Naive thymus-derived CD4-positive, alpha-beta T cell (primary cell): ENCODE data around the gene OR10W1. TPM values are rescaled to one million over a fixed set of nuclear protein-coding genes. Genes with fewer than 3 reads are reported as not detected.

Source experiments
- ATAC-seq: fragments of 150-1000 bp; cut with Tn5 transposase; 2 replicates; pipeline ENCODE4 v1.10.0; 2021; ENCODE audit warnings: mild to moderate bottlenecking, moderate library complexity
- CTCF ChIA-PET: fragments of 350-600 bp; sonication (Branson Sonifier 250); formaldehyde crosslinking; loops from one replicate; lab custom pipeline; 2021; ENCODE audit warnings: antibody characterized with exemption; lab: Charles Lee
- POLR2A ChIA-PET: fragments of 350-600 bp; sonication (Branson Sonifier 250); formaldehyde crosslinking; loops from one replicate; lab custom pipeline; 2021; ENCODE audit warnings: antibody characterized with exemption, inconsistent platforms; lab: Charles Lee
- DNase-seq, 9 donors: peaks; one replicate each; pipeline versions ENCODE4 v3.0.0 to v3.0.0-alpha.2; 2020 to 2022; ENCODE audit warnings: mixed read lengths in 1 of 9
- H3K27ac ChIP-seq: one replicate; pipeline ENCODE4 v1.7.0; 2013; ENCODE audit warnings: mild to moderate bottlenecking, low read depth, low read length, moderate library complexity
- H3K27me3 ChIP-seq, 2 donors: one replicate each; pipeline ENCODE4 v1.7.0; 2013; ENCODE audit warnings: low read length in 2 of 2, mild to moderate bottlenecking in 2 of 2, moderate library complexity in 2 of 2; ENCODE audit not compliant: control insufficient read depth in 2 of 2, insufficient read depth in 2 of 2
- H3K36me3 ChIP-seq, 3 experiments: 1 replicate in 2 of 3; 2 replicates in 1 of 3; pipeline ENCODE4 v1.7.0; 2013; ENCODE audit warnings: low read length in 3 of 3, mild to moderate bottlenecking in 3 of 3, moderate library complexity in 1 of 3; ENCODE audit not compliant: insufficient read depth in 3 of 3, control insufficient read depth in 2 of 3
- H3K4me1 ChIP-seq, 2 donors: one replicate each; pipeline ENCODE4 v1.7.0; 2013; ENCODE audit warnings: low read length in 2 of 2, mild to moderate bottlenecking in 2 of 2, moderate library complexity in 1 of 2; ENCODE audit not compliant: control insufficient read depth in 2 of 2, insufficient read depth in 2 of 2
- H3K4me3 ChIP-seq: 2 replicates; pipeline ENCODE4 v1.7.0; 2013; ENCODE audit warnings: mild to moderate bottlenecking, low read length
- H3K9me3 ChIP-seq, 3 experiments: 1 replicate in 2 of 3; 2 replicates in 1 of 3; pipeline ENCODE4 v1.7.0; 2013; ENCODE audit warnings: low read length in 3 of 3; ENCODE audit not compliant: control insufficient read depth in 2 of 3
- H3K27ac Mint-ChIP-seq, 9 donors: one replicate each; pipeline ENCODE4 v1.8.0; 2020 to 2022; ENCODE audit warnings: mixed read lengths in 9 of 9, mild to moderate bottlenecking in 8 of 9, moderate library complexity in 5 of 9, inconsistent platforms in 2 of 9
- H3K27me3 Mint-ChIP-seq, 5 donors: one replicate each; pipeline ENCODE4 v1.8.0; 2021 to 2022; ENCODE audit warnings: mixed read lengths in 5 of 5, mild to moderate bottlenecking in 1 of 5
- H3K36me3 Mint-ChIP-seq, 5 donors: one replicate each; pipeline ENCODE4 v1.8.0; 2020 to 2022; ENCODE audit warnings: mixed read lengths in 5 of 5, mild to moderate bottlenecking in 3 of 5, inconsistent platforms in 1 of 5
- H3K4me1 Mint-ChIP-seq, 7 donors: one replicate each; pipeline ENCODE4 v1.8.0; 2020 to 2022; ENCODE audit warnings: mixed read lengths in 7 of 7, mild to moderate bottlenecking in 3 of 7, inconsistent platforms in 1 of 7
- H3K4me3 Mint-ChIP-seq, 10 donors: one replicate each; pipeline ENCODE4 v1.8.0; 2020 to 2022; ENCODE audit warnings: mild to moderate bottlenecking in 10 of 10, mixed read lengths in 10 of 10, moderate library complexity in 6 of 10, inconsistent platforms in 2 of 10
- H3K9me3 Mint-ChIP-seq, 11 donors: one replicate each; pipeline ENCODE4 v1.8.0; 2020 to 2022; ENCODE audit warnings: mixed read lengths in 11 of 11, mild to moderate bottlenecking in 4 of 11, inconsistent platforms in 1 of 11, moderate library complexity in 1 of 11
- intact Hi-C, 2 donors: fragments of 100-400 bp; cut with micrococcal nuclease; formaldehyde crosslinking; loops; one replicate each; pipeline ENCODE4 v1.15.1; 2023
- polyA plus RNA-seq, 2 donors: library from polyadenylated mRNA; unstranded; fragments of 300-500 nt; fragmentation: Illumina TruSeq; gene quantifications; one replicate each; pipeline ENCODE4 v1.2.3, GENCODE V29; 2021
- total RNA-seq, 6 experiments: library from RNA in 5 of 6; stranded (reverse) in 5 of 6; gene quantifications; 1 replicate in 5 of 6; 2 replicates in 1 of 6; pipeline ENCODE4 v1.2.3 and lab custom pipeline; 2021 to 2026

The OR10W1 gene
- total and polyA plus RNA-seq, 7 experiments from 2014 or later, result not detected

DNA sequence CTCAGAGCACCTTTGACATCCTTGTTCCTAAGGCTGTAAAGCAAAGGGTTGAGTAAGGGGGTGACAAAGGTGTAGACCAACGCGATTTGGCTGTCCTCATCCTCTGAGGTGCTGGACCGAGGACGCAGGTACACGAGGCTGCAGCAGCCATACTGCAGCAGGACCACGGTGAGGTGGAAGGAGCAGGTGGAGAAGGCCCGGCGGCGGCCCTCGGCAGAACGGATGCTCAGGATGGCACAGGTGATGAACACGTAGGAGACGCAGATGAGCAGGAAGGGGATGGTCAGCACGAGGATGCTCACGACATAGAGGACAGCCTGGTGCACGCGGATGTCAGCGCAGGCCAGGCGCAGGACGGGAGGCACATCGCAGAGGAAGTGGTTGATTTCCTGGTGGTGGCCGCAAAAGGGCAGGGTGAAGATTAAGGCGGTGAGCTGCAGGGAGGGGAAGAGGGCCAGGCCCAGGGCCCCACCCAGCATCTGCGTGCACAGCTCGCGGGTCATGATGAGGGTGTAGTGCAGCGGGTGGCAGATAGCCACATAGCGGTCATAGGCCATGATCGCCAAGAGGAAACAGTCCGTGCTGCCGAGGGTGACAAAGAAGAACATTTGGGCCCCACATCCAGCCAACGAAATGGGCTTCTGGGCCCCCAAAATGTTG lies 40.0 kb downstream of the OR10W1 start:
- ATAC-seq (no peak), DNase-seq (no peak)
- CTCF ChIA-PET, result no interaction called here

DNA sequence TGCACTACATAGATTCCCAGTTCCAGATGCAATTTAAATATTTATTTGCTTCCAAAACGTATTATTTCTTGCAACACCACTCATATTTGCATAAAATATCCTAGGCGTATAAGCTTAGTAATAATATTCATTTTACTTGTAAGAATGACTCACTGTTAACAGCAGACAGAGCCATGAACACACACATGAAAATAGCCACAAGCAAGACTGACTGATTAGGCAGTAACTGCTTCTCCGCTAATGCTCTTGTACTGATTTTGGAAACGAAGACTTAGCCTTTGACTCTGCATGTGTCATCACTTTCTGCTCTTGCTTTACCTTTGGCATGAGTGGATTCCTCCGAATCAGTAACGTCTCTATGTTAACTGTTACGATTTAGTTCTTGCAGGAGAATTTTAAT lies 45.3 kb downstream of the OR10W1 start:
- Histone ChIP-seq H3K27ac (no peak overlapping the region), H3K9me3 (no peaks in the 10 kb centered on the region), H3K4me1 (no peaks in the 10 kb centered on the region), H3K4me3 (no peak overlapping the region), H3K27me3 (no peaks in the 10 kb centered on the region), H3K36me3 (no peaks in the 10 kb centered on the region)
- ChIA-PET CTCF (no interaction called here), POLR2A (no interaction called here)
- DNase-seq (no peak), ATAC-seq (no peak)
- H3K27me3 Mint-ChIP-seq, result peaks cover 0 to 17% (median 8%) of the 10 kb centered on the region in 5 donors
- H3K9me3 Mint-ChIP-seq, result peaks cover 0 to under 1% (median 0%) of the 10 kb centered on the region in 11 donors
- H3K4me1 Mint-ChIP-seq, result no peaks in the 10 kb centered on the region
- H3K4me3 Mint-ChIP-seq, result no peak overlapping the region
- intact Hi-C loops, result no loop called here
- H3K27ac Mint-ChIP-seq, result no peak overlapping the region
- H3K36me3 Mint-ChIP-seq, result peaks cover 0 to 4% (median 0%) of the 10 kb centered on the region in 5 donors

More for the DNA sequence above, 40.0 kb downstream of the OR10W1 start:
- no peaks in the 10 kb centered on the region for H3K27me3 ChIP-seq
- H3K27ac Mint-ChIP-seq, result peak overlapping the region in 1 of 9 donors; percentile 65
- POLR2A ChIA-PET, result no interaction called here
- H3K27me3 Mint-ChIP-seq, result peaks cover 0 to 28% (median 9%) of the 10 kb centered on the region in 5 donors
- H3K27ac ChIP-seq, result no peak overlapping the region
- no peaks in the 10 kb centered on the region for H3K36me3 ChIP-seq
- no peaks in the 10 kb centered on the region for H3K9me3 ChIP-seq
- H3K4me3 ChIP-seq, result no peak overlapping the region
- no peaks in the 10 kb centered on the region for H3K4me1 Mint-ChIP-seq
- H3K36me3 Mint-ChIP-seq, result peaks cover 0 to 12% (median 0%) of the 10 kb centered on the region in 5 donors
- intact Hi-C loops, result no loop called here
- no peaks in the 10 kb centered on the region for H3K4me1 ChIP-seq
- H3K9me3 Mint-ChIP-seq, result peaks cover 0 to 4% (median 0%) of the 10 kb centered on the region in 11 donors
- H3K4me3 Mint-ChIP-seq, result no peak overlapping the region

Other genes starting within 250 kb of the OR10W1 start
- gene OR9Q1, start 244.4 kb downstream of the OR10W1 start, total RNA-seq, result not detected
- not detected for gene OR9Q1, start 244.4 kb downstream of the OR10W1 start, polyA plus RNA-seq
- gene OR6Q1, start 237.3 kb downstream of the OR10W1 start, total RNA-seq, result not detected
- not detected for gene OR6Q1, start 237.3 kb downstream of the OR10W1 start, polyA plus RNA-seq
- gene OR9I1, start 142.7 kb downstream of the OR10W1 start, total RNA-seq, result not detected
- gene OR9I1, start 142.7 kb downstream of the OR10W1 start, polyA plus RNA-seq, result not detected
- gene OR9Q2, start 79.2 kb downstream of the OR10W1 start, total RNA-seq, result not detected
- not detected for gene OR9Q2, start 79.2 kb downstream of the OR10W1 start, polyA plus RNA-seq
- gene OR1S2, start 64.1 kb downstream of the OR10W1 start, total RNA-seq, result not detected
- gene OR1S2, start 64.1 kb downstream of the OR10W1 start, polyA plus RNA-seq, result not detected
- gene OR1S1, start 55.5 kb downstream of the OR10W1 start, total RNA-seq, result not detected
- not detected for gene OR1S1, start 55.5 kb downstream of the OR10W1 start, polyA plus RNA-seq
- gene OR10Q1, start 39.3 kb downstream of the OR10W1 start, total RNA-seq, result not detected
- gene OR10Q1, start 39.3 kb downstream of the OR10W1 start, polyA plus RNA-seq, result not detected
- not detected for gene OR5B17, start 90.8 kb upstream of the OR10W1 start, total RNA-seq
- not detected for gene OR5B17, start 90.8 kb upstream of the OR10W1 start, polyA plus RNA-seq
- not detected for gene OR5B3, start 138.6 kb upstream of the OR10W1 start, total RNA-seq
- gene OR5B3, start 138.6 kb upstream of the OR10W1 start, polyA plus RNA-seq, result not detected
- gene OR5B2, start 159.9 kb upstream of the OR10W1 start, total RNA-seq, result not detected
- not detected for gene OR5B2, start 159.9 kb upstream of the OR10W1 start, polyA plus RNA-seq
- gene OR5B12, start 174.0 kb upstream of the OR10W1 start, total RNA-seq, result under 1 TPM in 1 of 5 experiments, not detected in 4; 0.30 TPM
- not detected for gene OR5B12, start 174.0 kb upstream of the OR10W1 start, polyA plus RNA-seq
- 1 to 10 TPM in 3 of 5 experiments, not detected in 2; 1.1 to 2.1 (median 1.9) TPM for gene OR5B21, start 239.8 kb upstream of the OR10W1 start, total RNA-seq
- gene OR5B21, start 239.8 kb upstream of the OR10W1 start, polyA plus RNA-seq, result not detected